Measurements from ENCODE around the gene BMP8A. TPM values are rescaled to one million over a fixed set of nuclear protein-coding genes. Genes with fewer than 3 reads are reported as not detected.

BMP8A gene
- total and polyA plus RNA-seq, 10 donors, result 0.06 to 2.8 (median 1.4) TPM; not detected in 1

GRCh38 chr1:39505289-39505688 lies 13.9 kb downstream of the BMP8A start:
- no peaks in the 10 kb centered on the region for H3K36me3 ChIP-seq
- H3K27me3 ChIP-seq (replicated peaks in 1 of 7), result no peaks in the 10 kb centered on the region
- TF ChIP-seq POLR2A (IDR thresholded peaks at IDR 0.05) (no peak), POLR2AphosphoS5 (IDR thresholded peaks at IDR 0.05) (no peak), CTCF (IDR thresholded peaks at IDR 0.05 in 8 of 11, conservative IDR thresholded peaks at IDR 0.05 in 3 of 11) (no peak)
- H3K9me3 ChIP-seq, result no peaks in the 10 kb centered on the region
- H3K4me3 ChIP-seq, result no peak overlapping the region
- intact Hi-C loops (cut with DNase I; ENCODE audit: low total_unique reads), result no loop called here
- peaks cover 5 to 40% (median 19%) of the 10 kb centered on the region in 6 donors for H3K4me1 ChIP-seq
- no peak overlapping the region for H3K27ac ChIP-seq
- no peak for DNase-seq

GRCh38 chr1:39507230-39507928 lies 15.9 kb downstream of the BMP8A start:
- Histone ChIP-seq H3K27me3 (replicated peaks in 1 of 7) (no peaks in the 10 kb centered on the region), H3K4me1 (peaks cover 5 to 35% (median 17%) of the 10 kb centered on the region in 6 donors), H3K27ac (no peak overlapping the region), H3K36me3 (no peaks in the 10 kb centered on the region), H3K9me3 (no peaks in the 10 kb centered on the region), H3K4me3 (no peak overlapping the region)
- TF ChIP-seq POLR2A (IDR thresholded peaks at IDR 0.05), result no peak
- peak in 1 of 11 experiments; percentile 9 for TF ChIP-seq CTCF (IDR thresholded peaks at IDR 0.05 in 8 of 11, conservative IDR thresholded peaks at IDR 0.05 in 3 of 11)
- peak; percentile 57 for DNase-seq
- intact Hi-C loops (cut with DNase I; ENCODE audit: low total_unique reads), result no loop called here
- 84 to 92% (median 85%) methylated on average over 10 to 14 of the region's 14 CpGs for WGBS, 5 donors

GRCh38 chr1:39508266-39508665 lies 16.8 kb downstream of the BMP8A start:
- H3K9me3 ChIP-seq, result no peaks in the 10 kb centered on the region
- H3K27ac ChIP-seq, result peak overlapping the region in 3 of 8 donors; percentile 57 to 83 (median 72)
- 83 to 92% (median 89%) methylated on average over 6 of the region's 6 CpGs for WGBS, 5 donors
- no peak overlapping the region for H3K4me3 ChIP-seq
- no peaks in the 10 kb centered on the region for H3K27me3 ChIP-seq (replicated peaks in 1 of 7)
- intact Hi-C loops (cut with DNase I; ENCODE audit: low total_unique reads), result no loop called here
- H3K4me1 ChIP-seq, result peaks cover 5 to 35% (median 17%) of the 10 kb centered on the region in 6 donors
- peak; percentile 13 for DNase-seq
- no peaks in the 10 kb centered on the region for H3K36me3 ChIP-seq
- no peak for TF ChIP-seq POLR2AphosphoS5 (IDR thresholded peaks at IDR 0.05)
- TF ChIP-seq POLR2A (IDR thresholded peaks at IDR 0.05), result no peak
- TF ChIP-seq CTCF (IDR thresholded peaks at IDR 0.05 in 8 of 11, conservative IDR thresholded peaks at IDR 0.05 in 3 of 11), result no peak

GRCh38 chr1:39508857-39509305 lies 17.4 kb downstream of the BMP8A start:
- 45 to 68% (median 56%) methylated on average over 5 to 11 of the region's 11 CpGs for WGBS, 5 donors
- H3K4me1 ChIP-seq, result peaks cover 5 to 35% (median 17%) of the 10 kb centered on the region in 6 donors
- peak overlapping the region in 1 of 8 donors; percentile 15 for H3K4me3 ChIP-seq
- H3K27ac ChIP-seq, result peak overlapping the region in 5 of 8 donors; percentile 18 to 83 (median 57)
- H3K27me3 ChIP-seq (replicated peaks in 1 of 7), result no peaks in the 10 kb centered on the region
- intact Hi-C loops (cut with DNase I; ENCODE audit: low total_unique reads), result no loop called here
- H3K36me3 ChIP-seq, result no peaks in the 10 kb centered on the region
- DNase-seq, result peak; percentile 70
- H3K9me3 ChIP-seq, result no peaks in the 10 kb centered on the region
- TF ChIP-seq POLR2AphosphoS5 (IDR thresholded peaks at IDR 0.05) (no peak), CTCF (IDR thresholded peaks at IDR 0.05 in 8 of 11, conservative IDR thresholded peaks at IDR 0.05 in 3 of 11) (no peak), POLR2A (IDR thresholded peaks at IDR 0.05) (no peak)
